Epithelial cell of proximal tubule (primary cell): ENCODE results near the gene KLF13. TPM values are rescaled to one million over a fixed set of nuclear protein-coding genes. Genes with fewer than 3 reads are reported as not detected.

Source experiments
- DNase-seq: peaks from one replicate; pipeline ENCODE4 v3.0.0-alpha.2; 2011; ENCODE audit warnings: low read depth
- H3K4me3 ChIP-seq: 2 replicates; pipeline ENCODE4 v1.5.1; 2011; ENCODE audit warnings: low read depth, mild to moderate bottlenecking, low read length
- CTCF ChIP-seq: conservative IDR thresholded peaks from 2 replicates; pipeline ENCODE4 v1.5.1; 2012; ENCODE audit warnings: low read depth, mild to moderate bottlenecking, low read length
- total RNA-seq: library from RNA; depleted of rRNA; stranded (reverse); fragments of >200 nt; gene quantifications from 2 replicates; pipeline ENCODE4 v1.2.3, GENCODE V29; 2015

The KLF13 gene
- total RNA-seq, 1 donor from 2014 or later: 66.2 TPM

- DNase-seq: no peak
- no peak overlapping the region for H3K4me3 ChIP-seq
- no peak for TF ChIP-seq CTCF
Measured at GRCh38 chr15:31305375-31305774, 21.3 kb upstream of the KLF13 start.

- TF ChIP-seq CTCF: no peak
- no peak for DNase-seq
Measured at GRCh38 chr15:31305796-31306425, 20.7 kb upstream of the KLF13 start.

GRCh38 chr15:31306426-31307269, 20.0 kb upstream of the KLF13 start:
- no peak for TF ChIP-seq CTCF
- no peak for DNase-seq

More at GRCh38 chr15:31305796-31306425, 20.7 kb upstream of the KLF13 start:
- no peak overlapping the region for H3K4me3 ChIP-seq

GRCh38 chr15:31307270-31308184, 19.1 kb upstream of the KLF13 start:
- TF ChIP-seq CTCF: no peak
- no peak overlapping the region for H3K4me3 ChIP-seq
- no peak for DNase-seq

More at GRCh38 chr15:31306426-31307269, 20.0 kb upstream of the KLF13 start:
- no peak overlapping the region for H3K4me3 ChIP-seq

- no peak for TF ChIP-seq CTCF
- no peak for DNase-seq
Measured at GRCh38 chr15:31308185-31308639, 18.4 kb upstream of the KLF13 start.

GRCh38 chr15:31309893-31310606, 16.6 kb upstream of the KLF13 start:
- DNase-seq: no peak
- no peak overlapping the region for H3K4me3 ChIP-seq
- no peak for TF ChIP-seq CTCF

More at GRCh38 chr15:31308185-31308639, 18.4 kb upstream of the KLF13 start:
- H3K4me3 ChIP-seq: no peak overlapping the region
